Right lobe of liver (tissue), 6 donors: Measurements from ENCODE around the gene TTC7B. TPM values are rescaled to one million over a fixed set of nuclear protein-coding genes. Genes with fewer than 3 reads are reported as not detected.

Experiments used
- ATAC-seq, 4 donors: fragments of 200-7000 bp; cut with Tn5 transposase; one replicate each; pipeline ENCODE4 v1.9.1; 2020; ENCODE audit warnings: mild to moderate bottlenecking in 4 of 4, moderate library complexity in 4 of 4
- DNase-seq, 3 donors: peaks; one replicate each; pipeline ENCODE4 v3.0.0-alpha.2; 2020
- H3K27ac ChIP-seq, 3 donors: fragments of 200-600 bp; one replicate each; pipeline ENCODE4 v1.8.0; 2022
- H3K27me3 ChIP-seq, 2 donors: fragments of 200-600 bp; one replicate each; pipeline ENCODE4 v1.8.0; 2022
- H3K36me3 ChIP-seq, 4 donors: fragments of 200-600 bp; sonication (generic) in 1 of 4; one replicate each; pipeline versions ENCODE4 v1.5.1 to v1.8.0; 2017 to 2022; ENCODE audit warnings: control low read depth in 1 of 4
- H3K4me1 ChIP-seq, 4 donors: fragments of 200-600 bp; sonication (generic) in 1 of 4; one replicate each; pipeline versions ENCODE4 v1.5.1 to v1.8.0; 2017 to 2022; ENCODE audit warnings: control low read depth in 1 of 4
- H3K4me3 ChIP-seq, 3 donors: fragments of 200-600 bp; one replicate each; pipeline ENCODE4 v1.8.0; 2022
- H3K9me3 ChIP-seq, 4 donors: fragments of 200-600 bp; sonication (generic) in 1 of 4; one replicate each; pipeline versions ENCODE4 v1.5.1 to v1.8.0; 2017 to 2022; ENCODE audit warnings: control low read depth in 1 of 4
- CTCF ChIP-seq, 4 donors: fragments of 200-600 bp in 3 of 4; fragments of 450-650 bp in 1 of 4; IDR thresholded peaks; one replicate each; pipeline versions ENCODE4 v1.5.1 to v1.8.0; 2016 to 2022; ENCODE audit warnings: antibody characterized with exemption in 4 of 4, mild to moderate bottlenecking in 2 of 4
- POLR2A ChIP-seq: fragments of 450-650 bp; IDR thresholded peaks from one replicate; pipeline ENCODE4 v1.6.1; 2017; ENCODE audit warnings: antibody characterized with exemption, mild to moderate bottlenecking
- WGBS: methylation state at CpG from one replicate; pipeline ENCODE4 v1.1.6; 2018; ENCODE audit warnings: low coverage, low lambda C conversion rate; ENCODE audit not compliant: insufficient coverage; ENCODE audit errors: missing lambda C conversion rate; 5-methylcytosine and 5-hydroxymethylcytosine counted together
- intact Hi-C, 2 donors: fragments of 100-400 bp; cut with DNase I; formaldehyde crosslinking; loops; one replicate each; pipeline versions ENCODE4 v1.11.2 to v1.14.1; 2022
- total RNA-seq, 6 experiments: library from RNA; depleted of rRNA in 2 of 6; stranded (reverse); fragments of >200 nt in 2 of 6; fragmentation: NEBNext Ultra II Directional in 3 of 6; extraction: Animal tissue kit (Norgen Biotek cat#: 25700) in 3 of 6; gene quantifications; one replicate each; pipeline versions ENCODE4 v1.1.0 to v1.2.4, GENCODE V29; 2016 to 2023
- donor health status: DM: no; HTN: yes; CAD: no.
- donor health status: DM: no; HTN: no; CAD: no.
- donor health status: DM: no; HTN: no; CAD: no.
- donor health status: DM: no; HTN: yes; CAD: no.
- donor health status: DM: no; HTN: yes; CAD: no.

Gene TTC7B
- total RNA-seq, 6 experiments from 2014 or later: 18.4 to 56.1 (median 37.5) TPM

DNA sequence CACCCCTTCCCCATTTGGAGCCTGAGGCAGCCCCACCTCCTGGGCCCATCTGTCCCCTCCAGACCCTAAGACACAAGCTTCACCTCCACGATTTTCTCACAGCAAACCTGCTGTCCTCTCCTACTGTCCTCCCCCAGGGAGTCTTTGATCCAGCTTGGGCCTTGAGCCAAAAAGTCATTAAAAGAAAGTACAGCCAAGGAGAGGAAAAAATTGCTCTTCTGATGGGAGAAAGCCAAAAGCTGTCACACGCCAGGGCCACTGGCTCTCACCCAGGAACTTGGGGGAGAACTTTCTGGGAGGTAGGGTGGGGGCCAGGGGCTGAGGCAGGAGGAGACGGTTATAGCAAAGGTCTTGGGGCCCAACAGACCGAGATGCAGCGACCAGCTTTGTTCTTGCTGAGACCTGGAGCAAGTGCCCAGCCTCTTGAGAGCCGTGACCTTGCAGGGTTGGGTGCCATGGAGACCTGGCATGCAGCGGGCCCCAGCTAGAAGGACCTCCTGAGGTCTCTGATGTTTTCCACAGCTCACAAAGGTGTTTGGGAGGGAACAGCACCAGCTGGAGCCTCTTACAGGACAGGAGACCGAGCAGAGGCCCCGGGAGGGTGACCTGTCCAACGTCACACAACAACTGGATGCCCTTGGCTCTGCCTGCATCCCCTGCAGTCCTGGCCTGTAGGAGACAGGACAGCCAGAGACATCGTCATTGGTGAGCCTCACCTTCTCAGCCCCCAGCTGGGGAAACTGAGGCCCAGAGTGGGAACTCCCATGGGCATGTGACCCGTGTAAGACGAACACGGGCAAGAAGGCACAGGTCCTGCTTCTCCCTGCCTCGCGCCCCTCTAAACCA lies 294.9 kb downstream of the TTC7B start:
- no peaks in the 10 kb centered on the region for H3K4me1 ChIP-seq

DNA sequence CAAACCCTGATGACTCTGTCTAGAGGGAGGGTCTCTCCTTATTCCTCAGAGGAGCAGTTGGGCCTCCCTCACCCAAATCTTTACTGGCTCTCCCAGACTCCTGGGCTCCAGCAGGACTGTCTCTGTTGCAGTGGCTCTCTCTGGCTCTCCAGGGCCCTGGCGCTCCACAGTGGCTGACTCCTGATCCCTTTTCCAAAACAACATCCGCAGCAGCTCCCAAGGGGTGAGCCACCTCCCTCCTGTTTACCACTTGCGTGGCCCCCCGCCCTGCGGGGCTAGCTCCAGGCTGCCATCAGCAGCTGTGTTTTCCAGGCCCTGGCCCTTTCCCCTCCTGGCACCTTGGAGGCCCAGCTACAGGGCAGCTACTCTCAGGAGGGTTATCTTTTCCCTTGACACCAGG lies 295.9 kb downstream of the TTC7B start:
- no CpG with 5 or more reads among the region's 5 CpGs for WGBS
- TF ChIP-seq CTCF (IDR thresholded peaks at IDR 0.05): no peak
- TF ChIP-seq POLR2A: no peak
- Histone ChIP-seq H3K27ac (no peak overlapping the region), H3K4me1 (no peaks in the 10 kb centered on the region), H3K9me3 (no peaks in the 10 kb centered on the region), H3K36me3 (no peaks in the 10 kb centered on the region), H3K4me3 (no peak overlapping the region), H3K27me3 (no peaks in the 10 kb centered on the region)
- no peak for DNase-seq
- ATAC-seq: no peak
- intact Hi-C loops: no loop called here

More for the DNA sequence above, 294.9 kb downstream of the TTC7B start:
- intact Hi-C loops: no loop called here
- ATAC-seq: no peak
- H3K36me3 ChIP-seq: no peaks in the 10 kb centered on the region
- H3K4me3 ChIP-seq: no peak overlapping the region
- H3K27me3 ChIP-seq: no peaks in the 10 kb centered on the region
- no peak for DNase-seq
- no peaks in the 10 kb centered on the region for H3K9me3 ChIP-seq
- no peak for TF ChIP-seq CTCF (IDR thresholded peaks at IDR 0.05)
- TF ChIP-seq POLR2A: no peak
- WGBS: 62% methylated on average over 9 of the region's 16 CpGs
- H3K27ac ChIP-seq: no peak overlapping the region

DNA sequence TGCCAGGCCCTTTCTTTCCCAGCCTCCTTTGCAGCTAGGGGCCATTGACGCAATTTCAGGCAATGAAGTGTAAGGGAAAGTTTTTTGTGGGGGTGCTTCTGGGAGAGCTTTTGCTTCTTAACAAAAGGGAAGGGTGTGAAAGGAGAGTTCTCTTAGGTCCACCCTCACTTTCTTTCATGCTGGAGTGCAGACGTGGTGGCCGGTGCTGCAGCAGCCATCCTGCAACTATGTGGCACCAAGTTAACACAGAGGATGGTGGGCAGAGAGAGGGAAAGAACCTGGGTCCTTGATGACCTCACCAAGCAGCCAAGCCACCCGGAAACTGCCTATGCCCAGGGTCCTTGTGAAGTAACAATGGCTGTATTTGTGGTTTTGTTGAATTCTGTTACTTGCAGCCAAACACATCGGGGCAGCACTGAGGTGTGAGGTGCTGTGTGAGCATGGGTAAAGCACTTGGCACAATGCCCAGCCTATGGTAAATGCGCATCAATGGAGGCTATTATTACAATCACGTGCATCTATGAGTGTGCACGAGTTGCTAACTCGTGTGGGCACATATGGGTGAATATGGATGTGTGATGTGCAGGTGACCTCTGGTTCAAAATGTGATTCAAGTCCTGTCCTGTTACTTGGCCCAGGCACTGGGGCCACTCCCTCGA lies 296.8 kb downstream of the TTC7B start:
- Histone ChIP-seq H3K36me3 (no peaks in the 10 kb centered on the region), H3K9me3 (no peaks in the 10 kb centered on the region), H3K27ac (no peak overlapping the region), H3K4me3 (no peak overlapping the region), H3K4me1 (no peaks in the 10 kb centered on the region), H3K27me3 (no peaks in the 10 kb centered on the region)
- WGBS: 80% methylated on average over 3 of the region's 10 CpGs
- ATAC-seq (no peak), DNase-seq (no peak)
- intact Hi-C loops: no loop called here
- TF ChIP-seq CTCF (IDR thresholded peaks at IDR 0.05) (no peak), POLR2A (no peak)

DNA sequence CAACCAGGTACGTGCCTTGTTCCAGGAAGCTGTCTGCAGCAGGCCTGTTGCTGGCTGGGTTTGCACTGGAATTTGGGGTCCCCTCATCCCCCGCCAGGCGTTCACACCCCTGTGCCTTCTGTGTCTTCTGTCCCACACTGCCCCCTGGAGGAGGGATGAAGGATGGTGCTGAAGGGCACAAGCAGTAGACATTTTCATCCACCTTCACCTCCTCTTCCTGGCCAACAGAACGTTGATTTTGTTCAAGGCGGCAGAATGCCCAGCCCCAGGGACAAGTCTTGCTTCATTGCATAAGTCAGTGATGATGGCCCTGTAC lies 297.3 kb downstream of the TTC7B start:
- Histone ChIP-seq H3K27ac (no peak overlapping the region), H3K4me1 (no peaks in the 10 kb centered on the region), H3K27me3 (no peaks in the 10 kb centered on the region), H3K9me3 (no peaks in the 10 kb centered on the region), H3K4me3 (no peak overlapping the region), H3K36me3 (no peaks in the 10 kb centered on the region)
- no peak for DNase-seq
- ATAC-seq: peak in 2 of 4 donors; percentile 37 to 40
- TF ChIP-seq CTCF (IDR thresholded peaks at IDR 0.05): peak; percentile 31 to 39 (median 34)
- TF ChIP-seq POLR2A: no peak
- 36% methylated on average over 2 of the region's 5 CpGs for WGBS
- intact Hi-C loops: no loop called here
